Vagina (tissue), 2 donors: ENCODE results near the gene PLEKHM2.

Experiments
- POLR2A ChIP-seq, 2 donors: fragments of 450-650 bp; IDR thresholded peaks; one replicate each; pipeline ENCODE4 v1.6.1; 2017; ENCODE audit warnings: antibody characterized with exemption in 2 of 2, mild to moderate bottlenecking in 2 of 2, moderate library complexity in 2 of 2
- POLR2AphosphoS5 ChIP-seq, 2 donors: sonication (generic); formaldehyde crosslinking; IDR thresholded peaks; one replicate each; pipeline ENCODE4 v1.9.0; 2017; ENCODE audit warnings: antibody characterized with exemption in 2 of 2, mild to moderate bottlenecking in 2 of 2, low read depth in 1 of 2; ENCODE audit not compliant: insufficient read depth in 1 of 2
- TF ChIP-seq, protein P1 (sequence below), 3 experiments: fragments of 450-650 bp in 2 of 3; fragments of 200-600 bp in 1 of 3; sonication (generic) in 1 of 3; IDR thresholded peaks; one replicate each; pipeline ENCODE4 v1.5.1; 2017 to 2019; ENCODE audit warnings: antibody characterized with exemption in 3 of 3, mild to moderate bottlenecking in 2 of 3, moderate library complexity in 2 of 3

- TF ChIP-seq POLR2AphosphoS5 (IDR thresholded peaks at IDR 0.05; ENCODE audit: insufficient read depth in 1 of 2, low read depth in 1 of 2), result no peak
- TF ChIP-seq, protein P1, sequence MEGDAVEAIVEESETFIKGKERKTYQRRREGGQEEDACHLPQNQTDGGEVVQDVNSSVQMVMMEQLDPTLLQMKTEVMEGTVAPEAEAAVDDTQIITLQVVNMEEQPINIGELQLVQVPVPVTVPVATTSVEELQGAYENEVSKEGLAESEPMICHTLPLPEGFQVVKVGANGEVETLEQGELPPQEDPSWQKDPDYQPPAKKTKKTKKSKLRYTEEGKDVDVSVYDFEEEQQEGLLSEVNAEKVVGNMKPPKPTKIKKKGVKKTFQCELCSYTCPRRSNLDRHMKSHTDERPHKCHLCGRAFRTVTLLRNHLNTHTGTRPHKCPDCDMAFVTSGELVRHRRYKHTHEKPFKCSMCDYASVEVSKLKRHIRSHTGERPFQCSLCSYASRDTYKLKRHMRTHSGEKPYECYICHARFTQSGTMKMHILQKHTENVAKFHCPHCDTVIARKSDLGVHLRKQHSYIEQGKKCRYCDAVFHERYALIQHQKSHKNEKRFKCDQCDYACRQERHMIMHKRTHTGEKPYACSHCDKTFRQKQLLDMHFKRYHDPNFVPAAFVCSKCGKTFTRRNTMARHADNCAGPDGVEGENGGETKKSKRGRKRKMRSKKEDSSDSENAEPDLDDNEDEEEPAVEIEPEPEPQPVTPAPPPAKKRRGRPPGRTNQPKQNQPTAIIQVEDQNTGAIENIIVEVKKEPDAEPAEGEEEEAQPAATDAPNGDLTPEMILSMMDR (IDR thresholded peaks at IDR 0.05), result no peak
- no peak for TF ChIP-seq POLR2A (IDR thresholded peaks at IDR 0.05)
These were observed 52.8 kb downstream of the PLEKHM2 start for GRCh38 chr1:15736892-15737261.
